H1 (cell line): ENCODE measurements around the gene PNMA8B. TPM values are rescaled to one million over a fixed set of nuclear protein-coding genes. Genes with fewer than 3 reads are reported as not detected.
A peak's percentile ranks its signal among the peaks of the same experiment; 100 is the strongest.

Experiments used
- ASH2L ChIP-seq: fragments of 200-600, 300-600 bp; sonication (generic); IDR thresholded peaks from one replicate; pipeline ENCODE4 v1.7.1; 2017; ENCODE audit warnings: low read length
- CEBPB ChIP-seq: IDR thresholded peaks from 2 replicates; pipeline ENCODE4 v1.6.1; 2012; ENCODE audit warnings: low read depth, low read length
- CHD7 ChIP-seq: fragments of 300-600 bp; sonication (generic); IDR thresholded peaks from 2 replicates; pipeline ENCODE4 v1.7.1; 2012; ENCODE audit warnings: low read length, moderate library complexity, mild to moderate bottlenecking, inconsistent platforms; ENCODE audit not compliant: insufficient replicate concordance
- CREB1 ChIP-seq: IDR thresholded peaks from 2 replicates; pipeline ENCODE4 v1.6.1; 2012; ENCODE audit warnings: inconsistent platforms
- HDAC2 ChIP-seq, 2 experiments: fragments of 300-600 bp in 1 of 2; sonication (generic) in 1 of 2; IDR thresholded peaks; 2 replicates each; pipeline ENCODE4 v1.6.1; 2011 to 2012; ENCODE audit warnings: low read depth in 2 of 2, low read length in 2 of 2, mild to moderate bottlenecking in 2 of 2, moderate library complexity in 2 of 2, borderline replicate concordance in 1 of 2, inconsistent platforms in 1 of 2
- HDAC6 ChIP-seq: IDR thresholded peaks from one replicate; pipeline ENCODE4 v1.7.1; 2012; ENCODE audit warnings: low read depth, mild to moderate bottlenecking, inconsistent platforms, low read length, moderate library complexity
- SIN3A ChIP-seq, 2 experiments: IDR thresholded peaks in 1 of 2; conservative IDR thresholded peaks in 1 of 2; 2 replicates each; pipeline ENCODE4 v1.6.1; 2011 to 2012; ENCODE audit warnings: low read length in 2 of 2, improper control_type of control experiment in 1 of 2, low read depth in 1 of 2, mild to moderate bottlenecking in 1 of 2
- SP2 ChIP-seq: IDR thresholded peaks from 2 replicates; pipeline ENCODE4 v1.6.1; 2012; ENCODE audit warnings: mild to moderate bottlenecking, low read length, inconsistent platforms
- SUZ12 ChIP-seq: fragments of 200-600 bp; sonication (generic); IDR thresholded peaks from 2 replicates; pipeline ENCODE4 v1.6.1; 2012; ENCODE audit warnings: mild to moderate bottlenecking, inconsistent platforms, low read length, moderate library complexity, mixed read lengths
- YY1 ChIP-seq: IDR thresholded peaks from 2 replicates; pipeline ENCODE4 v1.6.1; 2011; ENCODE audit warnings: low read depth, mild to moderate bottlenecking, low read length
- polyA plus RNA-seq, 7 experiments: library from polyadenylated mRNA; depleted of rRNA in 3 of 7; stranded (reverse) in 5 of 7; unstranded in 2 of 7; fragments of >200 nt in 5 of 7; fragments of 200-250 nt in 2 of 7; gene quantifications; 1 replicate in 5 of 7; 2 replicates in 1 of 7; 4 replicates in 1 of 7; pipeline versions ENCODE4 v1.2.1 to v1.2.3, GENCODE V29; 2011 to 2013; ENCODE audit warnings: missing spikeins in 2 of 7, mixed read lengths in 2 of 7
- total RNA-seq: library from RNA; stranded (reverse); fragmentation: NEBNext Ultra II Directional; extraction: Animal tissue kit (Norgen Biotek cat#: 25700); gene quantifications from 2 replicates; pipeline ENCODE4 v1.2.1, GENCODE V29; 2021

PNMA8B gene
- total and polyA plus RNA-seq, 2 of the 8 experiments (the other 6 are each of a cell fraction or from before 2014, with no cell fraction given): 0.48 to 1.4 TPM

- TF ChIP-seq SUZ12: no peak
- no peak for TF ChIP-seq HDAC6
- TF ChIP-seq CEBPB: no peak
- peak in 1 of 2 experiments; percentile 49; a peak in 1 of 4 replicates for TF ChIP-seq SIN3A (conservative IDR thresholded peaks at IDR 0.05 in 1 of 2, IDR thresholded peaks at IDR 0.05 in 1 of 2; ENCODE audit: low read depth in 1 of 2, low read length in 2 of 2)
- TF ChIP-seq YY1: 0 out of 2 replicates have a peak, but pooled peaks have one; percentile 17
- TF ChIP-seq HDAC2 (IDR thresholded peaks at IDR 0.05; ENCODE audit: borderline replicate concordance in 1 of 2, low read depth in 2 of 2, low read length in 2 of 2): peak; percentile 64 to 98; a peak in 2 of 4 replicates
- no peak for TF ChIP-seq ASH2L
- TF ChIP-seq CREB1: peak; percentile 41
- TF ChIP-seq SP2: no peak
- TF ChIP-seq CHD7: no peak
Measured at GRCh38 chr19:46513461-46514236, 18.0 kb upstream of the PNMA8B start (continued).
